GM18861 (cell line): Measurements from ENCODE around the gene OR5M3.

Experiments used
- ATAC-seq: cut with Tn5 transposase; IDR thresholded peaks from one replicate; pipeline ENCODE4 v1.9.1; 2021; ENCODE audit not compliant: unreplicated experiment

OR5M3 gene

DNA sequence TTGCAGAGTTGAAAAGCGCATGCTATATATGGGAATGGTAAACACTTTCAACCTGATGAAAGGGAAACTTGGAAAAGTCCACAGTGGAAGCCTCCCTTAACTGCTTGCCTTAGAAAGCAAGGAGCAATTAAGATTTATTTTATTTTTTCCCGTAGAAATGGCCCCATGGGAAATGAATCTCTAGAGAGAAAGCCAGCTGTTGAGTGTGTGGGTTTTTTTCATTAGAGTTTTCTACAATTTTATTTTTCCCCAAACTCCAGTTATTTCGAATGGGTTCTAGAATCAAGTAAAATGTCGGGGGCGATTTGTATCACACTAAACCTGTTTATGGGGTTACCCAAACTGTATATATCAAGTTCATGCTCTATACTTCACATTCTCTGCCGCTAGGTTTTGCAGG is at the start of gene OR5M3:
TSS of gene OR5M3 (minus strand) at position 101 of the 400 bp plus-strand sequence. CDS start 2,855 bp downstream, outside the sequence.
- no peak for ATAC-seq

DNA sequence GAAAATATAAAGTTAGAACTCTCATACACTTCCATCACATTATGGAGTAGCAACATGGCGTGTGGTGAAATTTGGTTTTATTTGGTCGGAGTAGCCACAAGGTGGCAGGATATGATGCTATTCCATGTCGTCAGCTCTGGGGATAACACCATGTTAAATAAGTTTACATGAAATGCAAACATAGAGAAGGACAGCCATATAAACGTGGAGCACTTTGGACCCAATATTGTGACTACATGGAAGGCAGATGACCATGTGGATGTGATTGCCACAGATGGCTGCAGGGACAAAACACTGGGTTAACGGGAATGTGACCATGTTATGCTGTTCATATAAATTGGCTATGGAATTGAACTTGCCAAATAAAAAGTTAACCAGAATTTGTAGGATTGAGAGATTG is 48.9 kb upstream of the OR5M3 start:
- ATAC-seq, result no peak

DNA sequence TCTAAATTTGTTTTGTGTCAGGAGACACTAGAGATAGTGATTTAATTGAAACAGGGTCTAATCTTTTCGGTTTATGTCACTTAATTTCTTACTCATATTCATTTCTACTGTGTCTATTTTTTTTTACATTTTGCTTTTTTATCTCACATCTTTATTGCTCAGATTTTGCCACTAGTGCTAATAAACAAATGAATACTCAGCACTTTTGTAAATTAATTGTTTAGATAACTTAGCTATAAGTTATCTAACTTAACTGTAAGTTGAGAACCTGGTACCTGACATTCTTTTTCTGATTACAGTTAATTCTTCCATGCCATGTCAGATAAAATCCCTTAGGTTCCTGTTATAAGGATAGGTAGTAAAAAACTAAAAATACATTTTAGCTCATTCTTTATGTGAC is 40.1 kb upstream of the OR5M3 start:
- no peak for ATAC-seq

DNA sequence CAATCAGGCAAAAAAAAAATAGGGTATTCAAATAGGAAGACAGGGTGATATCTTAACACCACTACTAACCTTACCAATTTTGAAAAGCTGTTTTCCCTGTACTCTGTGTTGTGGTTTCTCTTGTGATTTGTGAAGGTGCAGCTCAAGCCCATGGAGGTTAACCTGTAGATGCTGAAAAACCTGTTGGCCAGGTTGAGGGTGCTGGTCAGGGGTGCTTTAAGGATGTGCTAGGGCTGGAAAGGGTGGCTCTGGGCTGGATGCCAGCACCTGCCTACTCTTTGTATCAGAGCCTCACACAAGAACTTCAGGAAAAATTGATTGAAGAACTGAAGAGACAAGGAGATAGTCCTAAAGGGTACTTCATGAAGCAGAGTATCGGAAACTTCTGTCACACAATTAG is 36.3 kb upstream of the OR5M3 start:
- no peak for ATAC-seq

DNA sequence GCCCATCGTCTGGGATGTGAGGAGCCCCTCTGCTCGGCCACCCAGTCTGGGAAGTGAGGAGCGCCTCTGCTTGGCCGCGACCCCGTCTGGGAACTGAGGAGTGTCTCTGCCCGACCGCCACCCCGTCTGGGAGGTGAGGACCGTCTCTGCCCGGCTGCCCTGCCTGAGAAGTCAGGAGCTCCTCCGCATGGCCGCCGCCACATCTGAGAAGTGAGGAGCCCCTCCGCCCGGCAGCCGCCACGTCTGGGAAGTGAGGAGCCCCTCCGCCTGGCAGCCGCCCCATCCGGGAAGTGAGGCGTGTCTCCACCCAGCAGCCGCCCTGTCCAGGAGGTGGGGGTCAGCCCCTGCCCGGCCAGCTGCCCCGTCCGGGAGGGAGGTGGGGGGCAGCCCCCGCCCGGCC is 23.9 kb upstream of the OR5M3 start:
- ATAC-seq, result no peak

DNA sequence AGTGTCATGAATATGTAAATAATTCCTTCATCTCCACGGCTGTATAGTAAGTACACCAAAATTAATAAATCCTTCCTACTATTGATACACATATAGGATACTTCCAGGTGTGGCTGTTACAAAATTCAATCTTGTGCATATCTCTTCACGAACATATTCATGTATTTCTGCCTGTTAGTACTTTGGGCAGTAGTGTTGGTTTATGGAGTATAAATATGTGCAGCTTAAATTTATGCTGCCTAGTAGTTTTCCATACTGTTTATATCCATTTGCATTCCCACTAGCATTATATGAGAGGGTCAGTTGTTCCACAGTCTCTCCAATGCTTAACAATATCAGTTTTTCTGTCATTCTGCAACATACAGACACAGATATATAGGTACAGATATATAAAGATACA is 22.0 kb upstream of the OR5M3 start:
- no peak for ATAC-seq

DNA sequence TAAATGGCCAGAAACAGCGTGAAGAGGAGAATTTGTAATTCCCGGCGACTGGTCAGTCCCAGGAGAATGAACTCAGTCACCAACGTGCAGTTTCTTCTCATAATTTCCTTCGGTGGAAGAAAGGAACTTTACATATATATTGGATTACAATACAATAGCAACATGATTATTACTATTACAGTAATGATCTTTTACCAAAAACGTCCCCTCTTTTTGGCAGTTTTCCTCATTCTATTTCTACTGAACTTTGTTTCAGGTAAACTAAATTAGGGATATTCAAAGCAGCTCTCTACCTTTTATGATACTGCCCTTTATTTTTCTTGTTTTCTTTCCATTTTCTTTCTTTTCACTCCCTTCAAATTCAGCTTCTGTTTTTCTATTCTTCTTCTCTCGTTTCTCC is 18.1 kb upstream of the OR5M3 start, which contains the start of gene OR5M8:
TSS of gene OR5M8 (minus strand) at position 101 of the 400 bp plus-strand sequence. CDS start at position 101, 0 bp downstream.
- no peak for ATAC-seq

DNA sequence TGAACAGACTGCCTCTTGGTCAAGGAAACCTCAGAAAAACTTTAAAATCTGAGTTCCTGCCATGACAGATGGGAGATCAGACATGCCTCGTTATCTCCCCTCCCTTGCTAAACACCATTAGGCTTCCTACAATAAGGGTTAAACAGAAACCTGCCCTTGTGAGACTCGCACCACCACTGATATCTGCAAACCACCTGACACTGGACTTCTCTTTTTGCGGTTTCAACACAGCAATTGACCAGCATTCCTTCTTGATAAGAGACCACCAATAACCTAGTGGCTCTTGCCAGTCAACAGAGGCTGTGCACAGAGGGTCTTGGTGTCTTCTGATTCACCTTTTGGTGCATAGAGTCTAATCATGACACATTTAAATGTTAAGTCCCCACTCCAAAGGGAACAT is 13.6 kb upstream of the OR5M3 start:
- no peak for ATAC-seq

DNA sequence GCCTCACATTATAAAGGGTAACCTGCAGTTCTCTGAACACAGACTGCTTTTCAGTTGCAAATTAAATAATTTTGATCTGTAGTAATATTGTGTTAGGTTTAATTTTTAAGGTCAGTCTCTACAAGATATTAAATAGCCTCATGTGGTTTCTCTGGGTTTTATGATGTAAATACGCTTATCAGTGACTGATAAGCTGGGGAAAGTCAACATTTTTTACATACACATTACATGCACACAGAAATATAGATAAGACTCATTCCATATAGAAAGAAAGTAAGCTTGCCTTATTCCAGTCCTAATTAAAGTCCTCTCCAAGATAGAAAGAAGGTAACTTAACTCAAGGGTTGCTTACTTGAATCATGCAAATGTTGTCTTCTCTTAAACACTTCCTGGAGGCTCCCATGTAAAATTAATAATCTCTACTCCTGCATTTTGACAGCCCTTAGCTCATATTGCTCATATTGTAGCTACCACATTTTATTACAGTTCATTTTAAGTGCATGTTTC is 1.6 kb upstream of the OR5M3 start:
- no peak for ATAC-seq

DNA sequence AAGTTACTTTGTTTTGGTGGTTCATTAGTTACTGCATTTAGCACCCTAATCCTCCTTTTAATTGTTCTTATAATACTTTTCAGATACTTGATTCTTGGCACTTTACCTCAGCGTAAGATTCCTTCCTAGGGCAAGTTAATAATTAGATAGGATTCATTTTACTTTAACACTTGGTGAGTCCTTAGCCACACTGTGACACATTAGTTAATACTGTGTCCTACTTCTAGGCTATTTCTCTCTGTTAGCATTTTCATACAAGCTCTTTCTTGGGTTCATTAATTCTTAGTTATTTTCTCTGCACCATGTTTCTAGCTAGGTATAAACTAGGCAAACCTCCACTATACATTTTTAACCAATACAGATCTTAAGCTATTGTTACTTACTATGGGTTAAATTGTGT is 16.1 kb downstream of the OR5M3 start:
- no peak for ATAC-seq

DNA sequence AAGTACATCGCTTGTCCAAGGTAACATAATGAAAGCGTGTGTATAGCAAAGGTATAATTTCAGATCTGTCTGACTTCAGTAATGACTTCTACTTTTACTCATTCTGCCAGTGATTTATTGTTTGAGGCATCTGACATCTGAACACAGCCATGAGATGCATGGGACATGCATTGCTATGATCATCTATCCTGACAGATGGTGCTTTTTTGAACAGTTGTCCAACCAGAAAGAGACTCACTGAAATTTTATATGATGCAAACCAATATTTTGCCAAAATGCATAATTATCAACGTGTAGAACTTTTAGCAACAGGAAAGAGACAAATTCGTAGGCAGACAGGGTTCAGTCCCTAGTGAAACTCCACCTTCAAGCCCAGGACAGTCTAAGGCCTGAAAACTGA is 19.6 kb downstream of the OR5M3 start:
- no peak for ATAC-seq
